ENCODE data around the gene CA10.

DNA sequence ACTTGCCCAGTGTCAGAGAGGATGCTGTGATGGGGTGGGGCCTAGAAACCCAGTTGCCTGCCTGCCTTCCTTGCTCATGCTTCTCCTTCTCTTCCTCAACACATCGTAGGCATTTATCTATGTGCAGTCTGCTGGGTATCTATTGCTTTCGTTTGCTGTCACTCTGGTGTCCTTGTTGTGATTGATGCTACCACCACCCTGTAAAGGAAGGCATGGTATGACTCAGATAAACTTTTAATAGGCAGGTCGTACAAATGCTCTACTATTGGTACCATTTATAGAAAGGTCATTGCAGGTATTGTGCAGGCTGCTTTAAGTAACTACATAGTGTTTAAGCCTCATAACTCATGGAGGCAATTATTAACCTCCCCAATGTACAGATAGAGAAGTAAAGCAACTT, 529.3 kb downstream of the CA10 start:
- TF ChIP-seq, protein P1, sequence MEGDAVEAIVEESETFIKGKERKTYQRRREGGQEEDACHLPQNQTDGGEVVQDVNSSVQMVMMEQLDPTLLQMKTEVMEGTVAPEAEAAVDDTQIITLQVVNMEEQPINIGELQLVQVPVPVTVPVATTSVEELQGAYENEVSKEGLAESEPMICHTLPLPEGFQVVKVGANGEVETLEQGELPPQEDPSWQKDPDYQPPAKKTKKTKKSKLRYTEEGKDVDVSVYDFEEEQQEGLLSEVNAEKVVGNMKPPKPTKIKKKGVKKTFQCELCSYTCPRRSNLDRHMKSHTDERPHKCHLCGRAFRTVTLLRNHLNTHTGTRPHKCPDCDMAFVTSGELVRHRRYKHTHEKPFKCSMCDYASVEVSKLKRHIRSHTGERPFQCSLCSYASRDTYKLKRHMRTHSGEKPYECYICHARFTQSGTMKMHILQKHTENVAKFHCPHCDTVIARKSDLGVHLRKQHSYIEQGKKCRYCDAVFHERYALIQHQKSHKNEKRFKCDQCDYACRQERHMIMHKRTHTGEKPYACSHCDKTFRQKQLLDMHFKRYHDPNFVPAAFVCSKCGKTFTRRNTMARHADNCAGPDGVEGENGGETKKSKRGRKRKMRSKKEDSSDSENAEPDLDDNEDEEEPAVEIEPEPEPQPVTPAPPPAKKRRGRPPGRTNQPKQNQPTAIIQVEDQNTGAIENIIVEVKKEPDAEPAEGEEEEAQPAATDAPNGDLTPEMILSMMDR (IDR thresholded peaks at IDR 0.05; ENCODE audit: insufficient read depth, low read length) = no peak
- TF ChIP-seq, protein P2, sequence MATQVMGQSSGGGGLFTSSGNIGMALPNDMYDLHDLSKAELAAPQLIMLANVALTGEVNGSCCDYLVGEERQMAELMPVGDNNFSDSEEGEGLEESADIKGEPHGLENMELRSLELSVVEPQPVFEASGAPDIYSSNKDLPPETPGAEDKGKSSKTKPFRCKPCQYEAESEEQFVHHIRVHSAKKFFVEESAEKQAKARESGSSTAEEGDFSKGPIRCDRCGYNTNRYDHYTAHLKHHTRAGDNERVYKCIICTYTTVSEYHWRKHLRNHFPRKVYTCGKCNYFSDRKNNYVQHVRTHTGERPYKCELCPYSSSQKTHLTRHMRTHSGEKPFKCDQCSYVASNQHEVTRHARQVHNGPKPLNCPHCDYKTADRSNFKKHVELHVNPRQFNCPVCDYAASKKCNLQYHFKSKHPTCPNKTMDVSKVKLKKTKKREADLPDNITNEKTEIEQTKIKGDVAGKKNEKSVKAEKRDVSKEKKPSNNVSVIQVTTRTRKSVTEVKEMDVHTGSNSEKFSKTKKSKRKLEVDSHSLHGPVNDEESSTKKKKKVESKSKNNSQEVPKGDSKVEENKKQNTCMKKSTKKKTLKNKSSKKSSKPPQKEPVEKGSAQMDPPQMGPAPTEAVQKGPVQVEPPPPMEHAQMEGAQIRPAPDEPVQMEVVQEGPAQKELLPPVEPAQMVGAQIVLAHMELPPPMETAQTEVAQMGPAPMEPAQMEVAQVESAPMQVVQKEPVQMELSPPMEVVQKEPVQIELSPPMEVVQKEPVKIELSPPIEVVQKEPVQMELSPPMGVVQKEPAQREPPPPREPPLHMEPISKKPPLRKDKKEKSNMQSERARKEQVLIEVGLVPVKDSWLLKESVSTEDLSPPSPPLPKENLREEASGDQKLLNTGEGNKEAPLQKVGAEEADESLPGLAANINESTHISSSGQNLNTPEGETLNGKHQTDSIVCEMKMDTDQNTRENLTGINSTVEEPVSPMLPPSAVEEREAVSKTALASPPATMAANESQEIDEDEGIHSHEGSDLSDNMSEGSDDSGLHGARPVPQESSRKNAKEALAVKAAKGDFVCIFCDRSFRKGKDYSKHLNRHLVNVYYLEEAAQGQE (IDR thresholded peaks at IDR 0.05; ENCODE audit: insufficient replicate concordance, low read depth) = no peak
- TF ChIP-seq POLR2AphosphoS5 (IDR thresholded peaks at IDR 0.05; ENCODE audit: low read depth) (no peak), GABPA (IDR thresholded peaks at IDR 0.05; ENCODE audit: low read depth) (no peak)

All from HL-60 (cell line).